HG03521 (cell line): ENCODE results near the gene TUBA1B.
"Not testable (repeated sequence)": the region's sequence is repeated elsewhere in the genome, so short reads cannot be mapped to it uniquely, and the experiment has no call there.

Experiments used
- ATAC-seq: cut with Tn5 transposase; IDR thresholded peaks from one replicate; pipeline ENCODE4 v1.9.1; 2021; ENCODE audit warnings: mild to moderate bottlenecking, moderate library complexity; ENCODE audit not compliant: unreplicated experiment

The TUBA1B gene

DNA sequence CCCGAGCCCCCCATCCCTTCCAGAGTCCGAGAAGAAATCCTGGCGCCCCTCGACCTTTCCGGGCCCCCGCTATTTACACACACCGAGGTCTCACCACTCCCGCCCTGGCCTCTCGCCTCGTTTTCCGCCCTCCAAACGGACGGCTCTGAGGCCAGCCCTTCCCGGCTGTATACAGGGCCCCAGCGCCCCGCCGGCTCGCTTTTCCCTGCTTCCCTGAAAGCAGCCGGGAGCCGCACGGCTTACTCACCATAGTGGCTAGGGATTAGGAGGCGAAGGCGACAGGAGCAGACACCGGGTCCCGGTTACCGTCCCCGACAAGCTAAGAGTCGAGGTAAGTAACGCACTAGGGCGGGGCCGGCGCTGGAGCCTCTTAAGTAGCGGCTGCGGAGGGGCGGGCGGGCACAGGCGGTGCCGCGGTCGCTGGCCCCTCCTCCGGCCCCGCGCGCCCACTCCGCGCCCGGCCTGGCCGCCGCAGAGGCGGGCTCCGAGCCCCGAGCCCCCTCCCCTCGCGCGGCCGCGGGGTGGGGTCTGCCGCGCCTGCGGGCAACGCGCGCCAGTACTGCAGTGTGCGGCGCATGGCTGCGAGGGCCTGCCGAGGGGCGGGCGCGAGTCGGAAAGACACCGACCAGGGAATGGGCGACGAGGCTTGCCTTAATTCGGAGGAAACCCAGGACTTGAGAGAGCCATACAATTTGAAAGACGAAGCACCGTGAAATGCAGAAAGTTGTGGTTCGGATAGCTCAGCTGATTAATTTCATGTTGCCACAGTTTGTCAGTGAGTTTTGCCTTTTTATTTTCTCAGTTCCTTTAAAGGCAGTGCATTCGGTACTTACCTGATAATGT lies at the start of gene TUBA1B:
TUBA1B (minus strand) TSS at position 345 of the 843 bp plus-strand sequence; CDS start at position 250, 95 bp downstream.
- ATAC-seq, result peak; percentile 69

DNA sequence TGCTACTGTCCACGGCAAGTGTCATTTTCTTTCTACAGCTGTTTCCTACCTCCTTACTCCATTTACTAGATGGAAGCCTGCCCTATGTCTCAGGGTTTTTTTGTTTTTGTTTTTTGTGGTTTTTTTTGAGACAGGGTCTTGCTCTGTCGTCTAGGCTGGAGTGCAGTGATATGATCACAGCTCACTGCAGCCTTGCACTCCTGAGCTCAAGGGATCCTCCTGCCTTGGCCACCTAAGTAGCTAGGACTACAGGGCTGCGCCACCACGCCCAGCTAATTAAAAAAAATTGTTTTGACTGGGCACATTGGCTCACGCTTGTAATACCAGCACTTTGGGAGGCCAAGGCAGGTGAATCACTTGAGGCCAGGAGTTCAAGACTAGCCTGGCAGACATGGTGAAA lies 43.0 kb upstream of the TUBA1B start:
- ATAC-seq, result no peak

DNA sequence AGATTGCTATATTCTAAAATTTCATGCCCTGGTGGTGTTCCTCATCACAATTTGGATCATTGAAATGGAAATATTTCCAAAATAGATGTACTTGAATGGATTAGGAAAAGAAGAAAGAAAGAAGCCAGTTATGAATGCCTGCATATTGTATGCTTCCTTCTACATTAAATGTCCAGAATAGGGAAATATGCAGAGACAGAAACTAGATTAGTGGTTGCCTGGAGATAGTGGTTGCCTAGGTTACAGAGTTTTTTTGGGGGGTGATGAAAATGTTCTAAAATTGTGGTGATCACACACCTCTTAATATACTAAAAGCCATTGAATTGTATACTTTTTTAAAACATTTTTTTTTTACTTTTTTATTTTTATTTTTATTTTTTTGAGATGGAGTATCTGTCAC lies 39.7 kb upstream of the TUBA1B start:
- no peak for ATAC-seq

DNA sequence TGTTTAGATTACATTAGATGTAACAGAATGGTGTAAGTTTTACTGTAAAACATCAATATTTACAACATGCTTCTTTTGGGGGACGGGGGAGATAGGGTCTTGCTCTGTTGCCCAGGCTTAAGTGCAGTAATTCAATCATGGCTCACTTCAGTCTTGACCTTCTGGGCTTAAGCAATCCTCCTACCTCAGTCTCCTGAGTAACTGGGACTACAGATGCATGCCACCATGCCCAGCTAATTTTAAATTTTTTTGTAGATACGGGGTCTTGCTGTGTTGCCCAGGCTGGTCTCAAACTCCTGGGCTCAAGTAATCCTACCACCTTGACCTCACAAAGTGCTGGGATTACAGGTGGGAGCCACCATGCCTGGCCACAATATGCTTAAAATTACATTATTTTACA lies 33.9 kb upstream of the TUBA1B start:
- ATAC-seq, result no peak

DNA sequence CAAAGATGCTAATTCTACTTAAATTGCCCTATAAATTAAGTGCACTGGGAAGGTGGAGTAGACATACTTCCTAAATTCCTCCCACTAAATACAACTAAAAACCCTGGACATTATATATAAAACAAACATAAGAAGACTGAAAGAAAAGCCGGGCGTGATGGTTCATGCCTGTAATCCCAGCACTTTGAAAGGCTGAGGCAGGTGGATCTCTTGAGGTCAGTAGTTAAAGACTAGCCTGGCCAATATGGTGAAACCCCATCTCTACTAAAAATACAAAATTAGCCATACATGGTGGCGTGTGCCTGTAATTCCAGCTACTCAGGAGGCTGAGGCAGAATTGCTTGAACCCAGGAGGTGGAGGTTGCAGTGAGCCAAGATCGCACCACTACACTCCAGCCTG lies 30.7 kb upstream of the TUBA1B start:
- not testable (repeated sequence) for ATAC-seq

DNA sequence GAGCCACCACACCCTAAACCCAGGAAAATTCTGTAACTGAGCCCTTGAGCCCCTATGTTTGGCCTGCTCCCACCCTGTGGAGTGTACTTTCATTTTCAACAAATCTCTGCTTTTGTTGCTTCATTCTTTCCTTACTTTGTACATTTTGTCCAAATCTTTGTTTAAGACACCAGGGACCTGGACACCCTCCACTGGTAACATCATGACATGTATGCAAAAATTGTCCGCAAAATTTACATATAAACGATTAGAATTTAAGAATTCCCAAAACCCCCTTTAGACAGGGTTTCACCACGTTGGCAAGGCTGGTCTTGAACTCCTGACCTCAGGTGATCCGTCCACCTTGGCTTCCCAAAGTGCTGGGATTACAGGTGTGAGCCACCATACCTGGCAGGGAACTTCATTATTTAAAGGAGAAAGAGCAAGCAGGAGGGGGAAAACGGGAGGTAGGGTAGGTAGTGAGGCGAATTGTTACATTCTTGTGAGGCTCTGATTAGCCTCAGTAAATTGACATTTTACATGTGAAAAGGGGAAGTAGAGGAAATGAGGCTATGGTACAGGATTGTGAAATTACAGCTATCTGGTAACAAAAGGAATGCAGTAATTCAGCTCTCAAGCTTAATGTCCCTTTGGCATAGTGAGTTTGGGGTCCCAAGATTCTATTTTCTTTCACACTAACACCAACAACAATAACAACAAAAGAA lies 30.0 kb upstream of the TUBA1B start:
- ATAC-seq, result no peak

DNA sequence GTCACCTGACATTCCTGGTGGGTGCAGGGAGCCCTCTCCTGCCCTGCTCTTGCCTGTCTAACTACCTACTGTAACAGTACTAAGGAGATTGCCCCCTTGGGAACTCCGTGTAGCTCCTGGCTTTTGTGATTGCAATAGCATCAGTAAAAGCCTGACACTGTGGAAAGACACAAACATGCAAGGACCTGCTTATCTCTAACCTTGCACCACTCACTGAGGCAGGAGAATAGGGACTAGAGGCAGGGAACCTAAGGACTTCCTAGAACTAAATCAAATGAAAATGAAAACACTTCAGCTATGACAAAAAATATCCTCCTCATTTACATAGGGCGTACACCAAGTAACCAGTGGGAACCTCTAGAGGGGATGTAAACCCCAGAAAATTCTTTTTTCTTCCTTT lies 29.2 kb upstream of the TUBA1B start:
- ATAC-seq, result no peak

DNA sequence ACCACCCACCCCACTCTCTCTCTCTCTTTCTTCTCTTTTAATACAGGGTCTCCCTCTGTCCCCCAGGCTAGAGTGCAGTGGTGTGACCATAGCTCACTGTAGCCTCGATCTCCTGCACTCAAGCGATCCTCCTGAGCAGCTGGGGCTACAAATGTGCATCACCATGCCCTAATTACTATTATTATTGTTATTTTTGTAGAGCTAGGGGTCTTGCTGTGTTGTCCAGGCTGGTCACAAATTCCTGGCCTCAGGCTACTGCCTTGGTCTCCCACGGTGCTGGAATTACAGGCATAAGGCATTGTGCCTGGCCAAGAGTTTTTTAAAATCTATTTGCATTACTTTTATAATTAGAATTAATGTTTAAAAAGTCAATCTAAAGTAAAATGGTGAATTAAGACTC lies 23.0 kb upstream of the TUBA1B start:
- ATAC-seq, result no peak

DNA sequence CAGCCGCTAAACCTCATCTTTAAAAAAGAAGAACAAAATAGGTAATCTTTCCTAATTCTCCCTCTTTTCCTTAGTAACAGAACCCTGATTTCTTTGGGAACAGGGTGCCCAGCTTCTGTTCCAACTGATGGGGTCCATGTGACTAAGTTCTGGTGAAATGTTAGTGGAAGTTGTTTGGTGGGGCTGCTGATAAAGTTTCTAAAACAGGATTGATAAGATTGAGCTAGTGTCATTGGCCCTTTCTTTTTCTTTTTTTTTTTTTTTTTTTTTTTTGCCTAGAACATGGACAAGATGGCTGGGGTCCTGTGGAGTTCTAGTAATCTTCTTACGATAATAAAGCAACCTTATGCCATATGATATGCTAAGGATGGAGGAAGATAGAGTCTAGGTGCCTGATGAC lies 16.2 kb upstream of the TUBA1B start:
- ATAC-seq, result no peak

DNA sequence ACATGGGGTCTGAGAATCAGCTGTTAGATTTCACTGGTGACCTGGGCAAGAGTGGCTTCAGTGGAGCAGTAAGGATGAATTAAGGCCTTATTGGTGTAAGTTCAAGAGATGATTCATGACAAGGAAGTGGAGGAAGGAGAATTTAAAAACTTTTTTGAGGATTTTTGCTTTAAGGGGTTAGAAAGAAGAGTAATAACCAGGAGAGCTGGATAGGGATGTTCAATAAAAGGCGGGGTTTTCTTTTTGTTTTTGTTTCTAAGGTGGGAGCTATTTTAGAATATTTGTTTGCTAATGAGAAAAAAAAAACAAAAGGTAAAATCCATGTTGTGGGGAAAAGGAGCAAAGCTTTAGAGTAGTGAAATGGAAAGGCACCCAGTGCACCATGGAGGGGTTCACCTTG lies 15.2 kb upstream of the TUBA1B start:
- ATAC-seq, result no peak

DNA sequence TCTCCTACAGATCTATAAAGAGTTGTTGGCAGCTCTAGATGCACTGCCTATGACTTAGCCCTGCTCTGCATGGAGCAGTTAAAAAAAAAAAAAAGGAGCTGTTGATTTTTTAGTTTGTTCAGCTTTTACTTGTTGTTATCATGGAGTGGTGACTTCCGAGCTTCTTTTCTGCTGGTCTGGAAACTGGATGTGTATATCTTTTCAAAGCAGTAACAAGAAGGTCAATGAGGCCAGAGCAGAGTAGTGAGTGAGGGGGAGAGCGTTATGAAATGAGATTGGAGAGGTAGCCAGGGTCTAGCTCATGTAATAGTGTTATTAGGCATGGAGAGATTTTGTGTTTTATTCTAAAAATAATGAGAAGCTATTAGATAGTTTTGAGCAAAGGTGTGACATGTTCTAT lies 13.2 kb upstream of the TUBA1B start:
- ATAC-seq, result no peak

DNA sequence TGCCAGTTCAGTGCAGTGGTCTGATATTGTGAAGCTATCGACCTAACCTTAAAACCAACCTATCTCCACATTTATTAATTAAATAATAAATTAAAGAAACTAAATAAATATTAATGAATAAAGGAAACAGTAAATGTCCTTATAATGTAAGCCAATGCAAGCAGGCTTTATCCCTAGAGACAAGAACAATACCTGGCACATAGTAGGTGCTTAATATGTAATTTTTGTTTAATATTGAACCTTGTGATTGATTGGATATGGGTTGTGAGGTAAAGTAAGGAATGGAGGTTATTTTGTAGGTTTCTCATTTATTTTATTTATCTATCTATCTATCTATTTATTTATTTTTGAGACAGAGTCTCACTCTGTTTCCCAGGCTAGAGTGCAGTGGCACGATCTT lies 7.8 kb upstream of the TUBA1B start:
- ATAC-seq, result no peak

DNA sequence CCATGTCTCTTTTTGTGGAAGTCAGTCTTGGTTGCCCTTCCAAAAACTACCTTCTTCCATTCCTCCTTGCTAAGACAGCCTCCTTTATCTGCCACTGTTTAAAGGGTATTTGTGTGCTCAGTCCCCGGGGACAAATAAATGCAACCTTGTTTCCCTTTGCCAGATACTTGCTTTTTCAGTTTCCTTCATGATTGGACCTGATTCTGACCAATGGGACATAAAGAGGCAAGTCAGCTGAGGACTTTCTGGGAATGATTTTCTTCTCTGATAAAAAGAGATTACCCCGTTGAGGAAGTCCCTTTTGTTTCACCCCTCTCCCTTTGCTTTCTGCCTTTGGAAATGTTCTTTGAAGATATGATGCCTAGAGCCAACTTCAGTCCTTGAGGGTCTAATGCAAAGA lies 7.4 kb upstream of the TUBA1B start:
- ATAC-seq, result no peak

DNA sequence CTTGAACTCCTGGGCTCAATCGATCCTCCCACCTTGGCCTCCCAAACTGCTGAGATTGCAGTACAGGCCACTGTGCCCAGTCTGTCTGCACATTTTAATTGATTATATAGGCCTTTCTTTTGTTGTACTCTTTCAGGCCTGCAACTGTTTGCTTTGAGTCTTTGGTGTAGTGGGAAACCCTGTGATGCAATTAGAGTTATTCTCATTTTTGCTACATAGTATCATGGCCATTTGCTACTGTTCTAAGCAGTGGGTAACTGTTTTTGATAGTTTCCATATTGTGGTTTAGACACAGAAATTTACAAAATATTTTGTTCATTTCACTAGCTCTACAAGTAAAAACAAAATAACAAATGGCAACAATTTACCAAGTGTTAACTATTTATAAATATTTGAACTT lies 6.3 kb upstream of the TUBA1B start:
- no peak for ATAC-seq

DNA sequence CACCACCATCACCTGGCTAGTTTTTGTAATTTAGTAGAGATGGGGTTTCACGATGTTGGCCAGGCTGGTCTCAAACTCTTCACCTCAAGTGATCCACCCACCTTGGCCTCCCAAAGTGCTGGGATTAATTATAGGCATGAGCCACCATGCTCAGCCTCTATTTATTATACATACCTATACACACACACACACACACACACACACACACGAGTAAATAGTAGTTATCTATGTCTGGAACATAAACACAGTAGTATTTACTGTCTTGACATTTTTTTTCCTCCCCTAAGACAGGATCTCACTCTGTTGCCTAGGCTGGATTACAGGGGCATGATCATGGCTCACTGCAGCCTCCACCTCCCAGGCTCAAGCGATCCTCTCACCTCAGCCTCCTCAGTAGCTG lies 5.8 kb upstream of the TUBA1B start:
- ATAC-seq, result not testable (repeated sequence)

DNA sequence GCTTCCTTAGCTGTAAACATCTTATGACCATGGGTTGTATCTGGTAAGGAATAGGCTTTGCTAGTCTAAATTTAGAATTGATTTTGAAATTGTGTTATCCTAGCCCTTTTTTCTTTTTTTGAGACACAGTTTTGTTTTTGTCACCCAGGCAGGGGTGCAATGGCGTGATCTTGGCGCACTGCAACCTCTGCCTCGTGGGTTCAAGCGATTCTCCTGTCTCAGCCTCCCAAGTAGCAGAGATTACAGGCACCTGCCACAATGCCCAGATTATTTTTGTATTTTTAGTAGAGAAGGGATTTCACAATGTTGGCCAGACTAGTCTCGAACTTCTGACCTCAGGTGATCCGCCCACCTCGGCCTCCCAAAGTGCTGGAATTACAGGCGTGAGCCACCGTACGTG lies 2.4 kb upstream of the TUBA1B start:
- ATAC-seq, result no peak

DNA sequence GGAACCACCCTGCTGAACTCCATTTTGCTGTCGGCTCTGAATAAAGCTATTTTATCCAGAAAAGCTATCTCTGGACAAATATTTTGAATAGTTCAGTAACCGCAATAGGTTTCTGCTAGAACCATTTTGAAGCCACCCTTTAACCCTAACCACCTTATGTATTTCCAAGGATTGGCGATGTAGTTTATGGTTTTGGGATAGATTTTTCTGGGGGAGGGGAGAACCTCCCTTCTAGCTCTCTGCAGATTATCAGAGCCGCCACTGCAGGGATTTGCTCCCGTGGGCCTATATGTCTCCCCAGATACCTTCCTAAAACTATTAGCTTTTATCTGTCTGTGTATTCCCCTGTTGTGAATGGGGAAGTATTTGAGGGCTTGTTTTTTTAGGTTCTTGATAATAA lies 1.8 kb upstream of the TUBA1B start:
- ATAC-seq, result no peak

DNA sequence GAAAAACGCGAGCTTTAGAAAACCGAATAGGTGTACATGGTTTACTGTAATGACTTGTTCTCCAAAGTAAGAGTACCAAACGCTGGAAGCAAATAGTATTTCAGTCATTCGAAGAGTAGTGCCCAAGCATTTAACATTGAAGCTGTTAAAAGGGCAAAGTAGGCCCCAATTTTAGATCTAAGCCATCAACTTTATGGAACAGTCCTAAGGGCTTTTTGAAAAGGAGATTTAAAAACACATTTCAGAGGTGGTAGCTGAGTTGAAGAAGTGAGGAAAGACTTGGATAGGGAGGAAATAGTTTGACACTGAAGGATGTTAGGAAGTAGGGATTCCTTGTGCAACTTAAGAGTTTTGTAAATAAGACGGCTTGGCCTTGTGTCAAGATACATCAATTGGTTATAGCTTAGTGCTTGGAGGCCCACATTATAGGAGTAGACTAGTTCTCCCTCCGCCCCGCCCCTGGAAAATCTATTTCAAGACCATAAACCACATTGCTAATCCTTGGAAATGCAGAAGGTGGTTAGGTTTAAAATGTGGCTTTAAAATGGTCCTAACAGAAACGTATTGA lies 783 bp upstream of the TUBA1B start:
- no peak for ATAC-seq

DNA sequence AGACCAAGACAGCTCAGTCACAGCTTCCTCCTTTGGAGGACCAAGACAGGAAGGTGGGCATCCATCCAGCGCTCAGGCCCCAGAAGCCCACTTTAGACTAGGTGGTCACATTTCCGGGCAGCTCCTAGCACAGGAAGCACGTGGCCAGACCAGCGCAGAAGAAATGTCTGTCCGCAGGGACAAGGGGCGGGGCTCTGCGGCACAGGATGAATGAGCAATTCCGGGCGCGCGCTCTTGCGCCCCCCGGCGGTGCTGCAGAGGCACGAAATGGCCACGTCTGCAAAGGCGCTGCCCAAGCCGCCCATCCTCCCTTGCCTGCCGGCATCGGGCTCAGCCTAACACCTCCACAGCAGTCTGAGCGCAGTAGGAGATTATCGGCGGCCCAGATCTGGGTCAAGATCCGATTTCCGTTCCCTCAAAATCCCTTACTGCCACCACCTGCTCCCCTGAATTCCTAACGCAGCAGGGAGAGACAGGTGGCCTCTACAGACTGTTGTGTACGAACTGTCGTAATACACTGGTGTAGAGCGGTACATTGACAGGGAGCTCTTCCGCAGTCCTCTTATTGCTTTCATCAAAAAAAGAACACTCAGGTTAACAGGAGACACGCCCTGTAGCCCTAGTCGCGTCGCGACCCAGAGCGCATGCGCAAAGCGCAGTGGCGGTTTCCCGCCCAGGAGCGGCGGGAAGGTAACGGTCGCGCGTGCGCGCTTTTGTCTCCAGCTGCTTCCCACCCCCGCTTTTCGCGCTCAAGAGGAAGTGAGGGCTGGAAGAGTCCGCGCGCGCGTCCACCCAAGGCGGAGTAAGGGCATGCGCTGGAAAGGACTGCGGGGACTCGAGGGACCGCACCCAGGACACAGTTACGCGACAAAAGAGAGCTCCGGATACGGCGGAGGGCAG lies 794 bp downstream of the TUBA1B start:
- ATAC-seq, result peak; percentile 46

DNA sequence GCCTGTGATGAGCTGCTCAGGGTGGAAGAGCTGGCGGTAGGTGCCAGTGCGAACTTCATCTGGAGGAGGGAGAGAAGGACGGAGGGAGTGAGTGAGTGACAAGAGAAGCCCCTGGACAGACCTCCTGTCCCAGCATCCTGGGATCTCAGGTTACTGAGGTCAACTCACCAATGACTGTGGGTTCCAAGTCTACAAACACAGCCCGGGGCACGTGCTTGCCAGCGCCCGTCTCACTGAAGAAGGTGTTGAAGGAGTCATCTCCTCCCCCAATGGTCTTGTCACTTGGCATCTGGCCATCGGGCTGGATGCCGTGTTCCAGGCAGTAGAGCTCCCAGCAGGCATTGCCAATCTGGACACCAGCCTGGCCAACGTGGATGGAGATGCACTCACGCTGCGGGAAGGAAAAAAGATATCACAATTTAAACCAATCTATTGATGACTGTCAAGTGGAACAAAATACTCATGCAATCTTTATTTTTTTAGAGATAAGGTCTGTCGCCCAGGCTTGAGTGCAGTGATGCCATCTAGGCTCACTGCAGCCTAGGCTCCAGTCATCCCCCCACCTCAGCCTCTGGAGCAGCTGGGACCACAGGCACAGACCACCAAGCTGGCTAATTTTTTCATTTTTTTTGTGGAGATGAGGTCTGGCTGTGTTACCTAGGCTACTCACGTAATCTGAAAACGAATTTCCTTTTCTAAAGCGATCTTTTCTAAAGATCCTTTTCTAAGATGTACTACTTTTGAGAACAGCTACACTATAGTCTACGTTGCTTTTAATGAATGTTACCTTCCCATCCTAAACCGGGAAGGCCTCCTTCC lies 1.7 kb downstream of the TUBA1B start:
- ATAC-seq, result no peak
